Neural progenitor cell (in vitro differentiated cells): ENCODE data around the gene NDUFS2.

Experiments
- EZH2 ChIP-seq: fragments of 200-600 bp; sonication (generic); IDR thresholded peaks from 2 replicates; pipeline ENCODE4 v1.6.1; 2017; ENCODE audit warnings: antibody characterized with exemption, mild to moderate bottlenecking, moderate library complexity
- TF ChIP-seq, protein P1 (sequence below): fragments of 200-600 bp; sonication (generic); IDR thresholded peaks from 2 replicates; pipeline ENCODE4 v1.5.1; 2017; ENCODE audit warnings: antibody characterized with exemption, mild to moderate bottlenecking

DNA sequence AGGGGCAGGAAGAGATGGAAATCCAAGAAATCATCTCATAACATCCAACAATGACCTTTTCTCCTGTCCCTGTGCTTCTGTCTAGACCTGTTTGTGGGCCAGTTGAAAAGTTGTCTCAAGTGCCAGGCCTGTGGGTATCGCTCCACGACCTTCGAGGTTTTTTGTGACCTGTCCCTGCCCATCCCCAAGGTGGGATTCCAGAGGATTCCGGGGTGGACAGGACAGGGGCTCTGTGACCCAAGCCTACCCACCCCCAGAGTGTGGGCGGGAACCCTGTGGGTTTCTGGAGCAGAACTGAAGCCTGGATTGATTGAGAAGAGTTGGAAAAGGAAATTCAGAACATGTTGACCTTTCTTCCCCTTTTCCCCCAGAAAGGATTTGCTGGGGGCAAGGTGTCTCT, 38.4 kb upstream of the NDUFS2 start:
- TF ChIP-seq, protein P1, sequence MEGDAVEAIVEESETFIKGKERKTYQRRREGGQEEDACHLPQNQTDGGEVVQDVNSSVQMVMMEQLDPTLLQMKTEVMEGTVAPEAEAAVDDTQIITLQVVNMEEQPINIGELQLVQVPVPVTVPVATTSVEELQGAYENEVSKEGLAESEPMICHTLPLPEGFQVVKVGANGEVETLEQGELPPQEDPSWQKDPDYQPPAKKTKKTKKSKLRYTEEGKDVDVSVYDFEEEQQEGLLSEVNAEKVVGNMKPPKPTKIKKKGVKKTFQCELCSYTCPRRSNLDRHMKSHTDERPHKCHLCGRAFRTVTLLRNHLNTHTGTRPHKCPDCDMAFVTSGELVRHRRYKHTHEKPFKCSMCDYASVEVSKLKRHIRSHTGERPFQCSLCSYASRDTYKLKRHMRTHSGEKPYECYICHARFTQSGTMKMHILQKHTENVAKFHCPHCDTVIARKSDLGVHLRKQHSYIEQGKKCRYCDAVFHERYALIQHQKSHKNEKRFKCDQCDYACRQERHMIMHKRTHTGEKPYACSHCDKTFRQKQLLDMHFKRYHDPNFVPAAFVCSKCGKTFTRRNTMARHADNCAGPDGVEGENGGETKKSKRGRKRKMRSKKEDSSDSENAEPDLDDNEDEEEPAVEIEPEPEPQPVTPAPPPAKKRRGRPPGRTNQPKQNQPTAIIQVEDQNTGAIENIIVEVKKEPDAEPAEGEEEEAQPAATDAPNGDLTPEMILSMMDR: no peak
- no peak for TF ChIP-seq EZH2
